GM12865 (cell line): ENCODE measurements around the gene NTNG1.

ENCODE experiments used
- DNase-seq: peaks from one replicate; pipeline ENCODE4 v3.0.0; 2010; ENCODE audit warnings: low read depth
- H3K4me3 ChIP-seq: 2 replicates; pipeline ENCODE4 v1.5.1; 2011; ENCODE audit warnings: mild to moderate bottlenecking, low read depth, low read length, control low read depth
- CTCF ChIP-seq: IDR thresholded peaks from 2 replicates; pipeline ENCODE4 v1.5.1; 2011; ENCODE audit warnings: low read length, control low read depth, low read depth, inconsistent platforms; ENCODE audit not compliant: insufficient read depth; ENCODE audit errors: missing control alignments

NTNG1 gene

GRCh38 chr1:107530543-107530942, 389.7 kb downstream of the NTNG1 start:
- TF ChIP-seq CTCF = no peak
- DNase-seq = no peak
- H3K4me3 ChIP-seq = no peak overlapping the region

- no peak for TF ChIP-seq CTCF
- no peak for DNase-seq
These were observed 390.4 kb downstream of the NTNG1 start for GRCh38 chr1:107531065-107531908.

GRCh38 chr1:107532318-107532717, 391.5 kb downstream of the NTNG1 start:
- TF ChIP-seq CTCF = no peak
- no peak overlapping the region for H3K4me3 ChIP-seq
- no peak for DNase-seq

More at GRCh38 chr1:107531065-107531908, 390.4 kb downstream of the NTNG1 start:
- H3K4me3 ChIP-seq = no peak overlapping the region
